NCI-H524 treated with DMSO at 0.1 percent for 48 hours (cell line): ENCODE measurements around the gene COL7A1.
"Not testable (repeated sequence)": the region's sequence is repeated elsewhere in the genome, so short reads cannot be mapped to it uniquely, and the experiment has no call there.

ENCODE experiments used
- DNase-seq: peaks from one replicate; lab custom pipeline; 2025; lab: John Stamatoyannopoulos, UW

Gene COL7A1

DNA sequence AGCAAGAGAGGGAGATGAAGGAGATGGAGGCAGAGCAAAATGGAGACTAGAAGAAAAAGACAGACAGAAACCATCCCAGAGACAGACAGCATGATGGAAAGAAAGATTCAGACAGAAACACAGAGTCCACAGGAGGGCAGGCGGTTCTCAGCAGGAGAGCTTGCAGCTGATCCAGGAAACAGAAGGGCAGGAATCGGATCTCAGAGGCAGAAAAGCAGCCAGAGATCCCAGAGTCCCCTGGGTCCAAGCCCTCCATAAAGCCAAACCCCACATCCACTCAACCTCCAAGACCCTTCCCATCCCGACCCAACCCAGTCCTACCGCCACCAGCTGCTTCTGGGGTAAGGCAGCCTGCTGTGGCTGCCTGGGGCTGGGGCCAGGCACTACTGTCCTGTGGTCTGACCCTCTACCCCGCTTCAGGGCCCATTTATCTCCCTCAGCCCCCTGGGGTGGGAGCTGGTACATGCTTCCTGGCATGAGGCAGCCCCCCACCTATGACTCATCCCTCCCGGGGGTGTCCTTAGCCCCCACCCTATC, 31.7 kb downstream of the COL7A1 start, which contains the start of gene UCN2:
Gene UCN2 (minus strand): TSS at position 400 of the 537 bp plus-strand sequence. CDS start 657 bp downstream, outside the sequence.
- peak; percentile 39 for DNase-seq

DNA sequence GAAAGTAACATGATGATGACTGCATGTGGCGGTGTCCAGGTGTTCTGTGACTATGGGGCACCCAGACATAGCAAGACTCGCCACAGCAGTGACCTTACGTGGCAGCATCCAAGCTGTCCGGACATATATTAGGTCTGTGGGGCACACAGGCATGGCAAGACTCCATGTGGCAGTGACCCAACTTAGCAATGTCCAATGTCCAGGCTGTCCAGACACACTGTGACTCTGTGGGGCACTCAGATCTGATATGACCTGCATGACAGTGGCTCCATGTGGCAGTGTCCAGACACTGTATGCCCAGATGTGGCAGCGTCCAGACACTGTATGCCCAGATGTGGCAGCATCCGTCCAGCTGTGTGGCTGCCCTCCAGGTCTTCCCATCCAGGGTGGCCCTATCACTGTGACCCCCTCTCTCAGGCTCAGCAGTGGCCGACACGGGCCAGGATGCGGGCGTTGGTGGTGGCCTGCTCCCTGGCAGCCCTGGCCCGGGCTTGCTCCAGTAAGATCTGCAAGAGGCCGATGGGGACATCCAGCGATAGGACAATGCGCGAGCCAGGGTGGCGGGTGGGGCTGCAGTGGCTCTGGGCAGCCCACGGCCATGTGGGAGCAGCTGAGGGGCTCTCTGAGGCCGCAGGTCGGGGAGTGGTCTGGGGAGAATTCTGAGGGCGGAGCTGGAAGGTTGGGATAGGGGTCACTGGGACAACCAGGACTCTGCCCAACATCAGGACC, 32.6 kb downstream of the COL7A1 start:
- no peak for DNase-seq

DNA sequence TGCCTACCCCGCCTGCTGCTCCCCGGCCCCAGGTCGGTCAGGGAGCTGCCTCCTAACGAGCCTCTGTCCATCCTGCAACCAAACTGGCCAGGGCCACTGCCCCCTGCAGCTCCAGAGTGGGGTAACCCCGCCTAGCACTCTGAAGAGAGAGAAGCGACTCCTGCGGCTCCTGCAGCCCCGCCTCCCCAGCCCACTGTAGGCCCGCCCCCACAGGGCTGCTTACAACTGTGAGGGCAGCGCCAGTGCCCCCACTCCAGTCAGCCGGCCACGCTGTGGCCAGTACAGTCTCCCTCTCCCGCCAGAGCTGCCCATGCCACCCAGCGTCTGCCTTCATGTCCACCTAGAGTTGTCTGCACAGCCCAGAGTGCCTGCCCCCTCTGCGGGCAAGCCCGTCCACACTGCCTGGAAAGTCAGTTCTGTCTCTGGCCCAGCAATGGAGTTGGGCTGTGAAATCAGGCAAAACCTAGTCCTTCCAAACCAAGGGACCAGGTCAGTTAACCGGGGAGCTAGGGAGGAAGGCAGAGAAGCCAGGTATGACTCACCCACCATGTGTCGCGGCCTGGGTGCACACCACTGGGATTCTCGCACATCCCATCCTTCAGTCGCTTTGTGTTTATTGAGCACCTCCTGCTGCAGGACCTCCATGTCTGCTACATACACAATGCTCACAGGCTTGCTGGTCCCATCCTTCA, 33.9 kb downstream of the COL7A1 start:
- DNase-seq: no peak

DNA sequence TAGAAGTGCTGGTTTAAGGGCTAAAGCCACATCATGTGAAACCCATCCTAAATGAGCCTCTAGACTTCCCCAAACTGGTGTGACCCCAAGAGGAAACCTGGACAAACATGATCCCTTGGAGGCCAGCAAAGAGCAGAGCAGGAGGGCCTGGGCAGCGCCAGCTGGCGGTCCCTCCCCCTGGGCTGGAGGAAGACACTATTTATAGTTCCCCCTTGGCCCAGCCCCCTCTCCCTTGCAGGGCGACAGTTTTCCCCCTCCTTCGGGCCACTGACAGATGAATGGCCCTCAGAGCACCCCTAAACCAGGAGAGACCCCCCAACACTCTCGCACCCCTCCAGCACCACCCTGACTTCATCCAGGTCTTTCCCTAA, 34.5 kb downstream of the COL7A1 start:
- no peak for DNase-seq

DNA sequence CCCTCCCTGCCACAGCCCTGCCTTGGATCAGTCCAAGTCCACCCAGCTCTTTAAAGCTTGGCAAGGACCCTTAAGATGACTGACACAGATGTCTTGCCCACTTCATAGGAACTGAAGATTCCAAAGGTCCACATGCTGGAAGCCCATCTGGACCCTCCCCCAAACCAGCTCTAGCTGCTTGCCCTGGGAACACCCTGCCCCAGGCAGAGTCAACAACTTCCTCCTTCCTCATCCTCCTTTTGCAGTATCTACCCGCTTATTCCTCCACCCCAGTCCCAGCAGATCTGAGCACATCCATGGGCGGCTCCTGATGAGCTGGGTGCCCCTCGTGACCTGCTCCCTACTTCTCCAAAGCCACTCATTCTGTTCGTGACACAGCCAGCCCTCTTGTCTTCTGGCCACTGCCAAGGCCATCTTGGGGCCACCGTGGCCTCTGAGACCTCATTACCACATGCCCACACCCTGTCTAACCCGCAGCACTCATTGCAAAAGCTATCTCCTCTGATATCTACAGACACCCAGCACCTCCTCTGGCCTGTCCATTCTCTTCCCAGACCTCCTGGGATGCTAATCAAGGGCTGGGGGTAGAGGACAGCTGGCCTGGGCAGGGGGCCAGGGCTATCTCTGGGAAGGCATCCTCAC, 36.5 kb downstream of the COL7A1 start:
- peak; percentile 85 for DNase-seq

DNA sequence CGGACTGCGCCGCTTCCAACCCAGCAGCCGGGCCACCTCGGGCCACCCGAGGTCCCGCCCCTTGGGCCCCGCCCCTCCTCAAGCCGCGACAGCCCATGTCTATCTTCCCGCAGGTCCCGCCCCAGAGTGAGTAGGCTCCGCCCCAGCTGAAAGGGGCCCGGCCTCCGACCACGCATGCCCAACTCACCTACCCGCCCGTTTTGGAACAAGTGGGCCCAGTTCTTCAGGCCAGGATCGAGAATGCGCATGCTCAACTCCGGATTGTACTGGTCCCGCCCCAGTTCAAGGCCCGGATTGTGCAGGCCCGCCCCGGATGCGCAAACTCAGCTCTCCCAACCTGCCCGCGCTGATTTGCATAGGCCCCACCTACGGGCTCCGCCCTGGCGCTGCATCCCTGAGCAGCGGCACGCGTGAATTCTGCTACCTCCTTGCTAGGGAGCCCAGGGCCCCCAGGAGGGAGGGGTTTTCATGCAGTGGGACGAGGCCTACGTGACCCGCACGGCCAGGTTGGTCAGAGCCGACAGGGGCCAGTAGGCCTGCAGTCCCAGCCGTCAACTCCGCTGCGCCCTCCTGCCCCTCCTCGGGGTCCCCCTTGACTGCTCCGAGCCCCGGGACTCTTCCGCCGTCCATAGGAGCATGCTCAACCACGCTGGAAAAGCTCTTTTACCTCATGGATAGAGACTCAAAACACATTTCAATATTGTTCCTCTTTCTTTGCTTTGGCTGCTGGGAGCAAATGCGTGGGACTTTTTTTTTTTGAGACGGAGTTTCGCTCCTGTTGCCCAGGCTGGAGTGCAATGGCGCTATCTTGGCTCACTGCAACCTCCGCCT, 38.1 kb downstream of the COL7A1 start, which contains the start of gene PFKFB4:
Gene PFKFB4 (minus strand): TSS at position 8 of the 831 bp plus-strand sequence. CDS start 26 bp downstream, outside the sequence.
- DNase-seq: peak; percentile 93

DNA sequence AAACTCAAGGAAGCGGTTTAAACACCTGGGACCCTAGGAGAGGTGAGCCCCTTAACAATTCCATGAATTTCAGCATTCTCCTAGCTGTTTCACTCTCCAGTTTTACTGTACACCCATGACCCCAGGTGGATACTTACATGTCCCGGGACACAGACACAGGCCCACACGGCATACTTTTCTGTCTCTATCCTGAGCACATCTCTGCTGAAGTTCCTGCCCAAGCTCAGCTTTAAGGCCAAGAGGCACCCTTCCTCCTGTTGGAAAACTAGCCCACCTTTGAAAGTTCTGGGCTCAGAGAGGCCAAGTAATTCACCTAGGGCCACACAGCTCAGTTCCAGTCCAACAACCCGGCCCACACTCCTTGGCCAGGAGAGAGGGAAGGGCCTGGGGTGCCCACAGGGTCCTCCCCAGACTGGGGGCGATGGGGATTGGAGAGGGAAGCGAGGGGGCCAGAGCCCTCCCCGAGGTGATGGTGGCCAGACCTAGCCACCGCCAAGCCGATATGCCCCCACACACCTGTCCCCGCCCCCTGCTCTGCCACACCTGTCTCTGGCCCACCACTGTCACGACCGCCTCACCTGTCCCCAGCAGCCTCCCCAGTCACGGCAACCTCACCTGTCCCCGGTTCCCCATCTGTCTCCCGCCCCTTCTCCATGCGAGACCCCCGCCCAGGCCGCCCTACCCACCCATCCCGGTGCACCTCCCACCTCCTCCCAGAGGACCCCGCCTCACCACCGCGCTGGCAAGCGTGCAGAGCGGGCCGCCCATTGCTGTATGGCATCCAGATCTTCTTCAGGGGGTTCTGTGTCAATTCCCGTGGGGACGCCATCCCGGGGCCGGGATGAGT, 39.0 kb downstream of the COL7A1 start:
- no peak for DNase-seq

DNA sequence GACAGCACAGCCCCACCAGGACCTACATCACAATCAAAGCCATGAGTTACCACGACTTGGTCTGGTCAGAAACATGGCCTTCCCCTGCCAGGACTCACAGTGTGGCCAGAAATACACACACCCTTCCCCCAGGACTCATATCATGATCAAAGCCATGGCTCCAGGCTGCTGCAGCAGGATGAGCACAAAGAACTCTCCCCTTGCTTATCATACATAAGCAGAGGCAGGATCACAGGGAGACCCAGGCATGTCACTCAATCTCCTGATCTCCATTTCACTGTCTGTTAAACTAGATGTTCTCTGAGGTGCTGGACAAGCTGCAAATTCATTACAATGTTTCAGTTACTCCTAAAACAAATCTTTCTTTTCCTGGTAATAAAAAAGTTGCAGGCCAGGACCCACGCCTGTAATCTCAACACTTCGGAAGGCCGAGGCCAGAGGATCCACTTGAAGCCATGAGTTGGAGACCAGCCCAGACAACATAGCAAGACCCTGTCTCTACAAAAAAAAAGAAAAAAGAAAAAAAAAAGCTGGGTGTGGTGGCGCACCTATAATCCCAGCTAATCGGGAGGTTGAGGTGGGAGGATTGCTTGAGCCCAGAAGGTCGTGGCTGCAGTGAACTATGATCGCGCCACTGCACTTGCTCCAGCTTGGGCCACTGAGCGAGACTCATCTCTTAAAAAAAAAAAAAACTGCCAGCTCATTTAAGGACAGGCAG, 39.7 kb downstream of the COL7A1 start:
- DNase-seq: no peak

DNA sequence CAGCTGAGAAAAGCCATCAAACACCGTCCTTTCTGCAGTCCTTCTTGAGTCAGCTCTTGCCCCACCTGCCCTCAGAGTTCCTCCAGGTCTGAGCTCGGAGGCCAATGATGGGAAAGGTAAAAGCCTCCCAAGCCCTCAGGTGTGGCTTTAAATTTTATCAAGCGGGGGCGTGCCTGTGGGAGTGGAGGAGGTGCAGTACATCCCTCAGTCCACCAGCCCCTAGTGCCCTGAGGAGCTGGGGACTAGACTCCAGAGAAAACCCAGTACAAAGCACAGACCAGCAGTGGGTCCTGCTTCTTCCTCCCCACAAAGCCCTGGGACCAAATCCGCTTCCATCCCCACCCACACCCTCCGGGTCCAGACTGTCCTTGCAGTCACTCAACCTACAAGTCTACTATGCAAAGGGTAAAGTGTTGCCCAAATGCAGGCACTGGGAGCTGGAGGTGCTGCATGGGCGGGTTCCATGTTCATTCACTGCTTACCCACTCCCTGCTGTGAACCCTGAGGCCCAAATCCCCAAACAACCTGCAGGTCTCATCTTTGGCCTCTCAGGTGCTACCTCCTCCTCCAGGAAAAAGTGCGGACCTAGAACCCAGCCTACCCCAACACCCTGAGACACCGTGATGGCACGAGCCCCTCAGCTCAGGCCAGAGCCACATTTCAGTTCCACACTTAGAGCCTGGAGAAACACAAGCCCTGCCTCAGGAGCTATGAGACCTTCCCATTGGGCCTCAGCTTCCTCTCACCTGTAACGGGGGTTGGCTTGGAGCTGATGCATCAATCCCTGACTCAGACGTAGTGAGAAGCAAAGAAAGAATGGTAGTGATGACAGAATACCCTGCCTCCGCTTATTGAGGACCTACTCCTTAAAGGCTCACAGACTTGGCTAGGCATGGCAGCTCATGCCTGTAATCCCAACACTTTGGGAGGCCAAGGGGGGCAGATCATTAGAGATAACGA, 41.0 kb downstream of the COL7A1 start:
- no peak for DNase-seq

DNA sequence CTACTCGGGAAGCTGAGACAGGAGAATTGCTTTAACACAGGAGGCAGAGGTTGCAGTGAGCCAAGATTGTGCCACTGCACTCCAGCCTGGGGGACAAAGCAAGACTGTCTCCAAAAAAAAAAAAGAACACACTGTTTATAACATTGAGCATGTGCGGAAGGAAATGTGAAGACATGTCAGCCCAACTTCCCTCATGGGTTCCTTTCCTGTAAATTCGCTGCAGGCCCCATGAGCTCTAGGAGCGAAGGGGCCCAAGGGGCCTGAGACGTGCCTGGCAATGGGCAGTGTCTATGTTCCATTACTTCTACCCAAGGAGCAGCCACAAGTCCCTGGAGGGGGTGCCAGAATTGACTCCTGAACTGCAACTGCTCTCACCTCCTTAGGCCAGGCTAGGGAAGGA, 41.8 kb downstream of the COL7A1 start:
- DNase-seq: no peak

DNA sequence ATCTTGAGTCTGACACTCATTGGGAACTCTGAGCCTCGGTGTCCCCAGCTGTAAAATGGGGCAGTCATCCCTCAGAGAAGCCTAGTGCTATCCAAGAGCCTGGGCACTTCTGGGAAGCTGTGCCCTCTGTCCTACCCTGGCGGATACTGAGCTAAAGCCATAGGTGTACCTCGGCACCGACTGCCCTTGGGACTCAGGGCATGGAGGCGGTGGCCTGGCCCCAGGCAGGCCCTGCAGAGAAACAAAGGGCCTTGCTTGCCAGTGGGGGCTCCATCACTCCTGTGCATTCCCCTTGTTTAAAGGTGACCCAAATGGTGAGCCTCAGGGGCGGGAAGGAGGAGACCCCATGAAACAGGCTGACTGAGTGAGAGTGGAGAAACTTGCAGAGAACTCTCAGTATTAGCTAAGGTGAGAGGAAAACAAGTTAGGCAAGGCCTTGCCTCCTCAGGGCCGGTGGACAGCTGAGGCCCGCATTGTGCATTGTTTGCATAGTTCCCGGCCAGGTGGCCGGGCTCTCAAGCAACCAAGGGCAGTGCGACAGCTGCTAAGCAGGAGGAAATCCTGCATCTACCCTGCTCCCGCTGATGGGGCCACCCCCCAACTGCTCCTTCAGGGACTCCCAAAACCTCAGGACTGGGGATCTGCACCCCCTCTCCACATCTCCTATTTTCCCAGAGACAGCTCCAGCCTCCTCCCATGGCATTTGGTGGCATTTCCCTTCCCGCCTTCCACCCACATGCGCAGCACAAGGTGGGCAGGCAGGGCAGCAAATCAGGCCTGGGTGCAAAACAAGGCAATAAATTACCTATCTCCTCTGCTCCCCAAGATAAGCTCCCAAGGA, 42.8 kb downstream of the COL7A1 start:
- no peak for DNase-seq

DNA sequence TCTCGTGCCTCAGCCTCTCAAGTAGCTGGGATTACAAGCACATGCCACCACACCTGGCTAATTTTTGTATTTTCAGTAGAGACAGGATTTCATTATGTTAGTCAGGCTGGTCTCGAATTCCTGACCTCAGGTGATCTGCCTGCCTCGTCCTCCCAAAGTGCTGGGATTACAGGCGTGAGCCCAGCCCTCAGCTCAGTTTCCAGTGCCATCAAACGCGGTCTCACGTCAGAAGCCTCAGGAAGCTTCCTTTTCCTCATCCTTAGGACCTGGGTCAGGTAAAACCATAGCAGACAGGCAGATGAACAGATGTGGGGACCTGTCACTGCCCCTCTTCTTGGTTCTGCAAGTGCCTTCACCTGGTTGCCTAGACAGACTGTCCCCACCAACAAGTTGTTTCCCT, 43.5 kb downstream of the COL7A1 start:
- DNase-seq: not testable (repeated sequence)

DNA sequence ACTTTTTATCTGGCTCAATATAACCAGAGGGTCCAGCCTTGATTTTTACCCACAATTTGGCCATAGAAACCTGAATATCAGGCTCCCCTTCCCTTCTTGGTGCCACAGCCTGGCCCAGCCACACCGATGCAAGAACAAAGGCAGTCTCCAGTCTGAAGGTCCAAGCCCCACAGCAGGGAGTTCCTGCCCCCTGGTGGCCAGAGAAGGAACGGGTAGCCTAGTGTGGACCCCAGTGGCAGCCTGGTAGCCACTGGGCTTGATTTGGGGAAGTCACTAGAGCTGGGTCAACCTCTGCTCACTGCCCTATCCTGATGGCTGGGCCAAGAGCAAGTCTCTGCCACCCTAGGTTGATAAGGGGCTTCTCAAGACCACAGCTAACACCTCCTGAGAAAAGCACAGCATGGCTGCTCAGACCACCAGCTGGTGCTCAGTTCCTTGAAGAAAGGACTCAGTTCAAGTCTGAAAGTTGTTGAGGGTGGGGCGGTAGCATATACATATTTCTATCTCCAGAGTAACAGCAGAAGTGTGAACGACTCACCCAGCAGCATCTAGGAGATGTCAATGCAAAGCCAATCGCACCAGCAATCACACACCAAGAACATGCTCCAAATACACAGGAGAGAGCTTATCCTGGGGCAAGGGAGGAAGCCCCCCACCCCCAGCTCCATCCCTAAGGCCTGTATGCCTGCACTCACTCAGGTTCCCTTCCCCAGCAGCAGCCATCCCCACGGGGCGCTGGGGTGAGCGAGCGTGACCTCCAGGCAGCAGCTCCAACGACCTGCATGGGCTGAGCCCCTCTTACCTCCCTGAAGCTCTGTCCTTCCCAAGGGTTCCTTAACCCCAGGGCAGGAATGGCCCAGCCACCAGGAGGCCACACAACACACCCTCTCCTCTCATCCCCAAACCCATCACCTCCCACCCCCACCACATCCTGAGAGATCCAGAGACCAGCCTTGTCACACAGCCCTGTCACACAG, 46.1 kb downstream of the COL7A1 start:
- no peak for DNase-seq

DNA sequence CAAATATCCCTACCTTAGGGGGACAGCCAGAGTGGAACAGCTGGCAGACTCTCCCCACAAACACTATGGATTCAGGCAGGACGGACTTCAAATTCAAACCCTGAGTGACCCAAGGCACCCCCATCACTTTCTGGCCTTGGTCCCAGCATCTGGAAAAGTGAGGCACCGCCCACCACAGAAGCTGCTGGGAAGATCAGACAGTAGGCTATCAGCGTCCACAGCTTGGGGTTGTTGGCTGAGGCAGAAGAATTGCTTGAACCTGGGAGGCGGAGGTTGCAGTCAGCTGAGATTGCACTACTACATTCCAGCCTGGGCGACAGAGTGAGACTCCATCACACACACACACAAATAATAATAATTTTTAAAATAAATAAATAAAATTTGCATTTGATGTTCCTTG, 47.0 kb downstream of the COL7A1 start:
- DNase-seq: no peak

DNA sequence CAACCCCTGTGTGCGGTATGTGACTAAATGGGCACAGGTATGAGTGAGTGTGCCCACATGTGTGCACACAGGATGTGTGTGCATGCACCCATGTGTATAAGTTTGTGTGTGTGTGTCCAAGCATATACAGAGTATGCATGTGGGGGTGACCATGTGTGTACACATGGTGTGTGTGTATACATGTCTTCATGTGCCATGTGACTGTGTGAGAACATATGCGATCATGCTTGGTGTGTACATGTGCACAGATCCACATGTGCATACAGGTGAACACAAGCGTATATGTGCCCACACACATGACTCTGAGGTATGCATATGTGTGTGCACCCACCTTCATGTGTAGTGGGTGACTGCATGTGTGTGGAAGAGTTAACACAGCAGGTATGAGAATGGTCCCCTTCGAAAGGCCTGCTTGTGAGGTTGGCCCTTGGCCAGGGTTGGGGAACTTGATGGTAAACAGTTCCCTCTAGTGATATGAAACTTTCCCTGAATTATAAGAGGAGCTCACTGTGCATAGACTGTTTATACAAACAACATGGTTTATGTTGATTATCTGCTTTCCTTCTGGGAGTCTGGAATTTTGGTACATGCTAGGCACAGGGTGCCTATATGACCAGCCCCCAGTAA, 48.8 kb downstream of the COL7A1 start:
- no peak for DNase-seq

DNA sequence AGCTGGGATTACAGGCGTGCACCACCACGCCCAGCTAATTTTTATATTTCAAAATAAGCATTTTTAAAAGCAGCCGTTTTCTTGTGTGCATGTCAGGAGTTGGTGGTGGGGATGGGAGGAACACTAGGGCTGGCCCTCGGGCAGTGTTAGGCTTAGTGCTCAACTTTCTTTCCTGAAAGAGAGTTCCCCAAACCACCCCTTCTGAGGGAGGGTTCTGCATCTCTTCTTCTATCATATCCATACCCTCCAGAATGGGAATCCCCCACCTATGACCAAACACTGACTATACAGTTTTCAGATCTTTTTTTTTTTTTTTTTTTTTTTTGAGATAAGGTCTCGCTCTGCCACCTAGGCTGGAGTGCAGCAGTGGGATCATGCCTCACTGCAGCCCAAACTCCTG, 51.0 kb downstream of the COL7A1 start:
- no peak for DNase-seq
